OCI-LY1 (cell line): Measurements from ENCODE around the gene RAB29.

Source experiments
- CTCF ChIP-seq: fragments of 200-600 bp; sonication (generic), shearing (Covaris generic); IDR thresholded peaks from 2 replicates; pipeline ENCODE4 v1.5.1; 2017; ENCODE audit warnings: mild to moderate bottlenecking, antibody characterized with exemption, low read length, moderate library complexity, mixed read lengths
- EZH2 ChIP-seq: fragments of 200-600 bp; sonication (generic), shearing (Covaris generic); IDR thresholded peaks from 2 replicates; pipeline ENCODE4 v1.8.0; 2017; ENCODE audit warnings: borderline replicate concordance, mixed run types, mild to moderate bottlenecking, antibody characterized with exemption, low read length, moderate library complexity, mixed read lengths

GRCh38 chr1:205794011-205794730 lies 18.9 kb upstream of the RAB29 start:
- TF ChIP-seq CTCF (no peak), EZH2 (no peak)
